ENCODE data around the gene TGM5.

TGM5 gene

DNA sequence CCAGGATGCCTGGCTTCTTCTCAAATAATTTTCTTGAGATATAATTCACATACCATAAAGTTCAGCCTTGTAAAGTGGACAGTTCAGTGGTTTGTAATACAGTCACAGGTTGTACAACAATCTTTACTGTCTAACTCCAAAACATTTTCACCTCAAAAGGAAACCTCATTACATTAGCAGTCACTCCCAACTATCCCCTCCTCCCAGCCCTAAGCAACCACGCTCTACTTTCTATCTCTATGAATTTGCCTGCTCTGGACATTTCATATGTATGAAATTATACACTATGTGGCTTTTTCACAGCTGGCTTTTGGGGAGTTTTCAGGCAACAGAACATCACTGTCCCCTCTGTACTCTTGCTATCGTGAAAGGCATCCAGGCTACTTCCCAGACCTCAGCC lies 17.5 kb downstream of the TGM5 start:
- no peak overlapping the region for H3K4me3 ChIP-seq (ENCODE audit: low read depth, low read length)
- TF ChIP-seq, protein P1, sequence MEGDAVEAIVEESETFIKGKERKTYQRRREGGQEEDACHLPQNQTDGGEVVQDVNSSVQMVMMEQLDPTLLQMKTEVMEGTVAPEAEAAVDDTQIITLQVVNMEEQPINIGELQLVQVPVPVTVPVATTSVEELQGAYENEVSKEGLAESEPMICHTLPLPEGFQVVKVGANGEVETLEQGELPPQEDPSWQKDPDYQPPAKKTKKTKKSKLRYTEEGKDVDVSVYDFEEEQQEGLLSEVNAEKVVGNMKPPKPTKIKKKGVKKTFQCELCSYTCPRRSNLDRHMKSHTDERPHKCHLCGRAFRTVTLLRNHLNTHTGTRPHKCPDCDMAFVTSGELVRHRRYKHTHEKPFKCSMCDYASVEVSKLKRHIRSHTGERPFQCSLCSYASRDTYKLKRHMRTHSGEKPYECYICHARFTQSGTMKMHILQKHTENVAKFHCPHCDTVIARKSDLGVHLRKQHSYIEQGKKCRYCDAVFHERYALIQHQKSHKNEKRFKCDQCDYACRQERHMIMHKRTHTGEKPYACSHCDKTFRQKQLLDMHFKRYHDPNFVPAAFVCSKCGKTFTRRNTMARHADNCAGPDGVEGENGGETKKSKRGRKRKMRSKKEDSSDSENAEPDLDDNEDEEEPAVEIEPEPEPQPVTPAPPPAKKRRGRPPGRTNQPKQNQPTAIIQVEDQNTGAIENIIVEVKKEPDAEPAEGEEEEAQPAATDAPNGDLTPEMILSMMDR (IDR thresholded peaks at IDR 0.05; ENCODE audit: low read depth, low read length, missing control alignments), result no peak
- DNase-seq (ENCODE audit: low read depth), result no peak

DNA sequence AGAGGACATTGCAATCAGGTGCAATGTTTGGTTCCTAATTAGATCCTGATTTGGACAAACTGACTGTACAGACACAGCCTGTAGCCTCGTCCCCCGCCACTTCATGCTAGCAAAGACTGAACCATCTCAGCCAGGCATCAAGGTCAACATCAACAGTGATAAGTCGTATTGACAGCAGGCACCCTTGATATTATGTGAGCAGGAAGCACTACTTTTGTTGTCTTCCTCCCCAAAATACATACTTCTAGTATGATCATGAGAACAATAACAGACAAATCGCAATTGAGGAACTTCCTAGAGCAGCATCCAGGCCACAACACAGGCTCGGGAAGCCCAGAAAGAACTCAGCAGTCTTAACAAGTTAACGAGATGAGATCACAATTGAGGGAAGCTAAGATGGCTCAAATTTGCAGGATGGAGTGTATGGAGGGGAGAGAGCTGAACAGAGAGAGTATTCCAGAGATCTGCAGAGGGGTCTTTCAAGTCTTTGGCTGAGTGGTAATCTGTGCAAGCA lies 20.4 kb downstream of the TGM5 start:
- no peak for DNase-seq (ENCODE audit: low read depth)
- TF ChIP-seq, protein P1 (IDR thresholded peaks at IDR 0.05; ENCODE audit: low read depth, low read length, missing control alignments), result no peak
- no peak overlapping the region for H3K4me3 ChIP-seq (ENCODE audit: low read depth, low read length)

DNA sequence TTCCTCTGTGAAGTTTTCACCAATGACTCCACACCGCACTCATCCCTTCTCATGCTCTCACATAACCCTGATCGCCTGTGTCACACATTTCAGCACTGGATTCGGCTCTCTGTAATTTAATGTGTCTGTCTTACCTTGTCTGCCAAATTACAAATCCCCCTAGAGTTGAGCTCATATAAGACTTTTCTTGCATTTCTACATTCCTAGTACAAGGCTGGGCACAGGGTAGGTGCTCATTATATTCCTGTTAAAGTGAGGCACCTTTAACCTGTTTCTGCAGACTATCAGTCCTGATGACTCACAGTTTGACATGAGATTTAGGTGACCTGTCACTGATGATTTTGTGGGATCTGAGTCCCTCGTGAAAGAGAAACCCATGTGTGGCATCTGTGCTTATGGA lies 22.6 kb downstream of the TGM5 start:
- no peak overlapping the region for H3K4me3 ChIP-seq (ENCODE audit: low read depth, low read length)
- no peak for DNase-seq (ENCODE audit: low read depth)
- TF ChIP-seq, protein P1 (IDR thresholded peaks at IDR 0.05; ENCODE audit: low read depth, low read length, missing control alignments), result no peak

DNA sequence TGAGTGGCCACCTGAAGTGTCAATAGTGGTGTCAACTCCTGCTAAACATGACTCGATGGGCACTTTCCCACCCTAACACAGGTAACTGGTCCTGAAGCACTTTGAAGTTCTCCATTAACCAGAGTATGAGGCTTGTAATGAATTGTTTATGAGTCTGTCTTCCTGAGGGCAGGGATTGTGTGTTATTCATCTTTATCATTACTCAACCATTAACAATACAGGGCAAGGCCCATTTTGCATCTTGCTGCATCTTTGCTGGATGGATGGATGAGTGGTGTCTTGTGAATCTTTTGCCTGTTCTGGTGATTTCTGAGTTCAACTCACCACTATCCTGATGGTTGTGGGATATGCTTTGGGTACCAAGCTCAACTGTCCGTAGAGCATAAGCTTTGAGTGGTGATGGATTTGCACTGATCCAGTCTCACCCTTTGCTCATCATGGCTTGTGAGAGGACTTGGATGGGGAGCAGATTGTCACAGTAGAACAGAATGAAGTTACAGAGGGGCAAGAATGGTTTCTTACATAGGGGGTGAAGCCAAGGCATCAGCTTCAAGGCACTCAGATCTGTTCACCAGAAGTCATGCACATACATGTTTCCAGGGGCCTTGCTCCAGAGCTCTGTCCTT lies 23.6 kb downstream of the TGM5 start:
- H3K4me3 ChIP-seq (ENCODE audit: low read depth, low read length), result no peak overlapping the region
- TF ChIP-seq, protein P1 (IDR thresholded peaks at IDR 0.05; ENCODE audit: low read depth, low read length, missing control alignments), result no peak

DNA sequence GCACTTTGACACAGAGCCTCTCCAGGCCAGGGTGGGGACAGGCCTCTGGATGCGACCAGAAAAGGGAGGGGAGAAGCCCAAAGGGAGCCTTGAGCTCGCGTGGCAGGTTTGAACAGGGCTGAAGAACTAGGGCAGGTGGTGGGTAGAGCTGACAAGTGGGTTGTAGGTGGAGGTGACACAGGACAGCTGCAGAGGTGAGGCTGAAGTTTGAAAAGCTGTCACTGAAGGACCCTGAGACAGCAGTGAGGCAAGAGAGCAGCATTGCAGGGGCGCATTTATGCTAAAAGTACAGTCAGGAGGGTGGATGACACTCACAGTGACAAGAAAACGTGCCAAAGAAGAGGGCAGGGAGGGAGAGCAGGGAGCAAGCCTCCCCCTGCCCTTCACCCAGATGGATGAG lies 24.1 kb downstream of the TGM5 start:
- DNase-seq (ENCODE audit: low read depth), result no peak
- TF ChIP-seq, protein P1 (IDR thresholded peaks at IDR 0.05; ENCODE audit: low read depth, low read length, missing control alignments), result no peak
- no peak overlapping the region for H3K4me3 ChIP-seq (ENCODE audit: low read depth, low read length)

More for the DNA sequence above, 23.6 kb downstream of the TGM5 start:
- DNase-seq (ENCODE audit: low read depth), result no peak

DNA sequence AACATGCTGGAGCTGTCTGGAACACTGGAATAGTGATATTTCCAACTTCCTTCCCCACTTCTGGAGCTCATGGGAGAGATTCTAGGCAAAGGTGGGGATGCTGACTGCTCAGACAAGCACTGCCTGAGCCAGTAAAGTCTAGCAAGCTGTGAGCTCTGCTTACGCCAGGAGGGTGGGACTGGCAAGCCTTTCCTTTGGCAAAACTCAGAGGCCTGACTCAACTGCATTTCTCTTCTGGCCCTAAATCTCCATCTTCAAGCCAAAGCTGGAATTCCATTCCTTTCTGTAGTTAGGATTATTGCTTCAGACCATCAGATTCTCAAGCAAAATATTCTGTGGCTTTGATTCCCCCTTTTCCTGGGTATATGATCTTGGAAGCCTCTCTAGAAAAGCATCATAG lies 25.6 kb downstream of the TGM5 start:
- TF ChIP-seq, protein P1 (IDR thresholded peaks at IDR 0.05; ENCODE audit: low read depth, low read length, missing control alignments), result no peak

More for the DNA sequence above, 25.6 kb downstream of the TGM5 start:
- no peak for DNase-seq (ENCODE audit: low read depth)
- H3K4me3 ChIP-seq (ENCODE audit: low read depth, low read length), result no peak overlapping the region
